Measurements from ENCODE around the gene DEXI.
A peak's percentile ranks its signal among the peaks of the same experiment; 100 is the strongest.

Gene DEXI

GRCh38 chr16:10906914-10907756 is 35.1 kb downstream of the DEXI start:
- ChIA-PET POLR2A (no interaction called here), CTCF (no interaction called here)
- no peak for DNase-seq (ENCODE audit: extremely low spot score)
- TF ChIP-seq SP1 (IDR thresholded peaks at IDR 0.05) (no peak), ARNT (IDR thresholded peaks at IDR 0.05) (no peak), NFRKB (IDR thresholded peaks at IDR 0.05) (no peak), SUZ12 (IDR thresholded peaks at IDR 0.05) (no peak), L3MBTL2 (conservative IDR thresholded peaks at IDR 0.05) (no peak), TARDBP (IDR thresholded peaks at IDR 0.05) (no peak), FOXK2 (IDR thresholded peaks at IDR 0.05) (no peak), FOXM1 (IDR thresholded peaks at IDR 0.05; ENCODE audit: borderline replicate concordance) (no peak), LEF1 (IDR thresholded peaks at IDR 0.05; ENCODE audit: borderline replicate concordance) (no peak)

- CTCF ChIA-PET: no interaction called here
- no peak for DNase-seq (ENCODE audit: extremely low spot score)
- TF ChIP-seq CTBP1 (IDR thresholded peaks at IDR 0.05; ENCODE audit: borderline replicate concordance) (no peak), ELF4 (IDR thresholded peaks at IDR 0.05) (no peak), ZNF384 (IDR thresholded peaks at IDR 0.05) (no peak), FOXM1 (IDR thresholded peaks at IDR 0.05; ENCODE audit: borderline replicate concordance) (no peak), HDGF (IDR thresholded peaks at IDR 0.05; ENCODE audit: borderline replicate concordance) (no peak), LEF1 (IDR thresholded peaks at IDR 0.05; ENCODE audit: borderline replicate concordance) (no peak), SP1 (IDR thresholded peaks at IDR 0.05) (no peak), FOXK2 (IDR thresholded peaks at IDR 0.05) (no peak), BHLHE40 (IDR thresholded peaks at IDR 0.05; ENCODE audit: borderline replicate concordance) (no peak)
- POLR2A ChIA-PET: no interaction called here
Observed at GRCh38 chr16:10906482-10906881, 35.8 kb downstream of the DEXI start.

GRCh38 chr16:10902999-10903398 is 39.3 kb downstream of the DEXI start:
- POLR2A ChIA-PET: no interaction called here
- DNase-seq (ENCODE audit: extremely low spot score): no peak
- CTCF ChIA-PET: no interaction called here
- no peak for TF ChIP-seq FOXA1 (IDR thresholded peaks at IDR 0.05)
- no peak for TF ChIP-seq ZNF384 (IDR thresholded peaks at IDR 0.05)
- no peak for TF ChIP-seq FOXK2 (IDR thresholded peaks at IDR 0.05)
- no peak for TF ChIP-seq PKNOX1 (IDR thresholded peaks at IDR 0.05)

- TF ChIP-seq TARDBP (IDR thresholded peaks at IDR 0.05) (no peak), NFRKB (IDR thresholded peaks at IDR 0.05) (no peak), FOXA1 (IDR thresholded peaks at IDR 0.05) (no peak), ARNT (IDR thresholded peaks at IDR 0.05) (no peak), CTBP1 (IDR thresholded peaks at IDR 0.05; ENCODE audit: borderline replicate concordance) (no peak), FOXK2 (IDR thresholded peaks at IDR 0.05) (no peak), FOXM1 (IDR thresholded peaks at IDR 0.05; ENCODE audit: borderline replicate concordance) (no peak), L3MBTL2 (conservative IDR thresholded peaks at IDR 0.05) (no peak), SUZ12 (IDR thresholded peaks at IDR 0.05) (no peak), ZNF384 (IDR thresholded peaks at IDR 0.05) (no peak), SP1 (IDR thresholded peaks at IDR 0.05) (no peak), HDGF (IDR thresholded peaks at IDR 0.05; ENCODE audit: borderline replicate concordance) (no peak), ELF4 (IDR thresholded peaks at IDR 0.05) (no peak), PKNOX1 (IDR thresholded peaks at IDR 0.05) (no peak), LEF1 (IDR thresholded peaks at IDR 0.05; ENCODE audit: borderline replicate concordance) (no peak)
- ChIA-PET CTCF (no interaction called here), POLR2A (no interaction called here)
- DNase-seq (ENCODE audit: extremely low spot score): no peak
Observed at GRCh38 chr16:10897134-10897533, 45.1 kb downstream of the DEXI start.

- TF ChIP-seq CTBP1 (IDR thresholded peaks at IDR 0.05; ENCODE audit: borderline replicate concordance): no peak
- CTCF ChIA-PET: no interaction called here
- POLR2A ChIA-PET: no interaction called here
- no peak for DNase-seq (ENCODE audit: extremely low spot score)
Observed at GRCh38 chr16:10896723-10897122, 45.5 kb downstream of the DEXI start.

- TF ChIP-seq FOXM1 (IDR thresholded peaks at IDR 0.05; ENCODE audit: borderline replicate concordance) (no peak), CTBP1 (IDR thresholded peaks at IDR 0.05; ENCODE audit: borderline replicate concordance) (no peak), ZNF384 (IDR thresholded peaks at IDR 0.05) (no peak), TARDBP (IDR thresholded peaks at IDR 0.05) (no peak), ELF4 (IDR thresholded peaks at IDR 0.05) (no peak), ARNT (IDR thresholded peaks at IDR 0.05) (no peak), HDGF (IDR thresholded peaks at IDR 0.05; ENCODE audit: borderline replicate concordance) (no peak), NFRKB (IDR thresholded peaks at IDR 0.05) (no peak), LEF1 (IDR thresholded peaks at IDR 0.05; ENCODE audit: borderline replicate concordance) (no peak), BHLHE40 (IDR thresholded peaks at IDR 0.05; ENCODE audit: borderline replicate concordance) (no peak)
- ChIA-PET POLR2A (no interaction called here), CTCF (no interaction called here)
- DNase-seq (ENCODE audit: extremely low spot score): no peak
Observed at GRCh38 chr16:10896165-10896564, 46.1 kb downstream of the DEXI start.

- ChIA-PET POLR2A (no interaction called here), CTCF (no interaction called here)
- TF ChIP-seq L3MBTL2 (conservative IDR thresholded peaks at IDR 0.05): no peak
- no peak for TF ChIP-seq ZNF384 (IDR thresholded peaks at IDR 0.05)
- no peak for TF ChIP-seq SP1 (IDR thresholded peaks at IDR 0.05)
- peak; percentile 64 for DNase-seq (ENCODE audit: extremely low spot score)
Observed at GRCh38 chr16:10895053-10895946, 47.0 kb downstream of the DEXI start.
